Measurements from ENCODE around the gene CROCC.

Gene CROCC

GRCh38 chr1:17013491-17014320, 92.0 kb downstream of the CROCC start:
- Histone ChIP-seq H3K4me3 (replicated peaks; ENCODE audit: insufficient read depth, low read length) (no peak overlapping the region), H3K27ac (replicated peaks) (no peak overlapping the region), H3K27me3 (ENCODE audit: insufficient read depth, poor library complexity, severe bottlenecking) (no peaks in the 10 kb centered on the region)
- TF ChIP-seq, protein P1, sequence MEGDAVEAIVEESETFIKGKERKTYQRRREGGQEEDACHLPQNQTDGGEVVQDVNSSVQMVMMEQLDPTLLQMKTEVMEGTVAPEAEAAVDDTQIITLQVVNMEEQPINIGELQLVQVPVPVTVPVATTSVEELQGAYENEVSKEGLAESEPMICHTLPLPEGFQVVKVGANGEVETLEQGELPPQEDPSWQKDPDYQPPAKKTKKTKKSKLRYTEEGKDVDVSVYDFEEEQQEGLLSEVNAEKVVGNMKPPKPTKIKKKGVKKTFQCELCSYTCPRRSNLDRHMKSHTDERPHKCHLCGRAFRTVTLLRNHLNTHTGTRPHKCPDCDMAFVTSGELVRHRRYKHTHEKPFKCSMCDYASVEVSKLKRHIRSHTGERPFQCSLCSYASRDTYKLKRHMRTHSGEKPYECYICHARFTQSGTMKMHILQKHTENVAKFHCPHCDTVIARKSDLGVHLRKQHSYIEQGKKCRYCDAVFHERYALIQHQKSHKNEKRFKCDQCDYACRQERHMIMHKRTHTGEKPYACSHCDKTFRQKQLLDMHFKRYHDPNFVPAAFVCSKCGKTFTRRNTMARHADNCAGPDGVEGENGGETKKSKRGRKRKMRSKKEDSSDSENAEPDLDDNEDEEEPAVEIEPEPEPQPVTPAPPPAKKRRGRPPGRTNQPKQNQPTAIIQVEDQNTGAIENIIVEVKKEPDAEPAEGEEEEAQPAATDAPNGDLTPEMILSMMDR (IDR thresholded peaks at IDR 0.05; ENCODE audit: insufficient read depth, low read length), result no peak
- TF ChIP-seq SPI1 (IDR thresholded peaks at IDR 0.05; ENCODE audit: borderline replicate concordance, low read depth) (peak; percentile 98), GABPA (IDR thresholded peaks at IDR 0.05; ENCODE audit: low read depth) (peak; percentile 63), POLR2AphosphoS5 (IDR thresholded peaks at IDR 0.05; ENCODE audit: low read depth) (peak; percentile 100)
- TF ChIP-seq, protein P2, sequence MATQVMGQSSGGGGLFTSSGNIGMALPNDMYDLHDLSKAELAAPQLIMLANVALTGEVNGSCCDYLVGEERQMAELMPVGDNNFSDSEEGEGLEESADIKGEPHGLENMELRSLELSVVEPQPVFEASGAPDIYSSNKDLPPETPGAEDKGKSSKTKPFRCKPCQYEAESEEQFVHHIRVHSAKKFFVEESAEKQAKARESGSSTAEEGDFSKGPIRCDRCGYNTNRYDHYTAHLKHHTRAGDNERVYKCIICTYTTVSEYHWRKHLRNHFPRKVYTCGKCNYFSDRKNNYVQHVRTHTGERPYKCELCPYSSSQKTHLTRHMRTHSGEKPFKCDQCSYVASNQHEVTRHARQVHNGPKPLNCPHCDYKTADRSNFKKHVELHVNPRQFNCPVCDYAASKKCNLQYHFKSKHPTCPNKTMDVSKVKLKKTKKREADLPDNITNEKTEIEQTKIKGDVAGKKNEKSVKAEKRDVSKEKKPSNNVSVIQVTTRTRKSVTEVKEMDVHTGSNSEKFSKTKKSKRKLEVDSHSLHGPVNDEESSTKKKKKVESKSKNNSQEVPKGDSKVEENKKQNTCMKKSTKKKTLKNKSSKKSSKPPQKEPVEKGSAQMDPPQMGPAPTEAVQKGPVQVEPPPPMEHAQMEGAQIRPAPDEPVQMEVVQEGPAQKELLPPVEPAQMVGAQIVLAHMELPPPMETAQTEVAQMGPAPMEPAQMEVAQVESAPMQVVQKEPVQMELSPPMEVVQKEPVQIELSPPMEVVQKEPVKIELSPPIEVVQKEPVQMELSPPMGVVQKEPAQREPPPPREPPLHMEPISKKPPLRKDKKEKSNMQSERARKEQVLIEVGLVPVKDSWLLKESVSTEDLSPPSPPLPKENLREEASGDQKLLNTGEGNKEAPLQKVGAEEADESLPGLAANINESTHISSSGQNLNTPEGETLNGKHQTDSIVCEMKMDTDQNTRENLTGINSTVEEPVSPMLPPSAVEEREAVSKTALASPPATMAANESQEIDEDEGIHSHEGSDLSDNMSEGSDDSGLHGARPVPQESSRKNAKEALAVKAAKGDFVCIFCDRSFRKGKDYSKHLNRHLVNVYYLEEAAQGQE (IDR thresholded peaks at IDR 0.05; ENCODE audit: insufficient replicate concordance, low read depth), result no peak
- DNase-seq (ENCODE audit: low read depth in 1 of 2, low spot score in 1 of 2), result peak; percentile 93 to 97

DNA sequence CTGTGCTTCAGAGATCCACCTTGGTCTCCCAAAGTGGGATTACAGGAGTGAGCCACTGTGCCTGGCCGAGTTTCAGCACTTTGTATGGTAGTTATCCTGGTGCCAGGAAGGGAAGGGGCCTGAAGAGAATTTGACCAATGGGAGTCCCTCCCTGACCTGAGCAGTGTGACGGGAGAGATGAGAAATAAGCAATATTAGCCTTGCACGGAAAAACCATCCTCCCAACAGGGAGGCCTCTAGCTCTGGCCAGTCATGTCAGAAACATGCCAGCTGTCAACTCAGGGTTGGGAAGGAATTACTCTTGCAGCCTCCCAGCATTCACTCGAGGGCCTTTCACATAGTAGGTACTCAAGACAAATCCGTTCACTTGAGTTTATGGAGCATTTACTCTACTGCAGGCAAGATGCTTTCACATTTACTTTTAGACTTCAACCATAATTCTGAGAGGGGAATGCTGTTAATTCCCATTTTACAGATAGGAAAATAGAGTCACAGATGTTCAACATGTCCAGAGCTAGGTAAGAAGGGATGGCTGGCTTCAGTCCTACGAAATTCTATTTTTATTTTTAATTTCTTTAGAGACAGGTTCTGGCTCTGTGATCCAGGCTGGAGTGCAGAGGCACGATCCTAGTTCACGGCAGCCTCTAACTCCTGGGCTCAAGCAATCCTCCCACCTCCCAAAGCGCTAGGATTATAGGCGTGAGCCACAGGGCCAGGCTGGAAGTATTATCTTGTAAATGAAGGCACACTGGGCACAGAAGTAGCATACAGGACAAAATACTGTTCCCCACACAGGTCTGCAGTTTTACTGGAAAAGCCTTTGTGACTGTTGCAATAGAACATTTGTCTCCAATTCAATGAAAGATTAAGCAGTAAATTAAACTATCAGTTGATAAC, 93.2 kb downstream of the CROCC start:
- DNase-seq (ENCODE audit: low read depth in 1 of 2, low spot score in 1 of 2), result no peak
- TF ChIP-seq, protein P1 (IDR thresholded peaks at IDR 0.05; ENCODE audit: insufficient read depth, low read length), result no peak
- no peak for TF ChIP-seq SPI1 (IDR thresholded peaks at IDR 0.05; ENCODE audit: borderline replicate concordance, low read depth)
- Histone ChIP-seq H3K27me3 (ENCODE audit: insufficient read depth, poor library complexity, severe bottlenecking) (no peaks in the 10 kb centered on the region), H3K27ac (replicated peaks) (no peak overlapping the region), H3K4me3 (replicated peaks; ENCODE audit: insufficient read depth, low read length) (no peak overlapping the region)

DNA sequence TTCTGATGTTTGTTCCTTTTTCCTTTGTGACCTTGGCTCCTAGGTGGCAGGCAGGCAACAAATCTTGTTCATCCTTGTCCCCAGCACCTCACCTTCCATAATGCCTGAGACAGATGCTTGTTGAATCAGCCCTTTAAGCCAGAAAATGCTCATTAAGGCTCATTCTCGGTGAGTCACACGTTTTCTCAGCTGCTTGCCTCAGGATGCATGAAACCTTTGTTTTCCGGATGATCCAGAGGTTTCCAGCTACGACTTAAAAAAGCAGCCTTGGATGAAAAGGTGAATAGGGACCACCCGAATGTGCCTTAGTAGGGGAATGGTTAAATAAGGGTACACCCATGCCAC, 94.6 kb downstream of the CROCC start:
- Histone ChIP-seq H3K27ac (replicated peaks) (no peak overlapping the region), H3K4me3 (replicated peaks; ENCODE audit: insufficient read depth, low read length) (no peak overlapping the region), H3K27me3 (ENCODE audit: insufficient read depth, poor library complexity, severe bottlenecking) (no peaks in the 10 kb centered on the region)
- TF ChIP-seq, protein P2 (IDR thresholded peaks at IDR 0.05; ENCODE audit: insufficient replicate concordance, low read depth), result no peak
- TF ChIP-seq, protein P1 (IDR thresholded peaks at IDR 0.05; ENCODE audit: insufficient read depth, low read length), result no peak
- TF ChIP-seq SPI1 (IDR thresholded peaks at IDR 0.05; ENCODE audit: borderline replicate concordance, low read depth), result no peak
- no peak for TF ChIP-seq POLR2AphosphoS5 (IDR thresholded peaks at IDR 0.05; ENCODE audit: low read depth)
- TF ChIP-seq GABPA (IDR thresholded peaks at IDR 0.05; ENCODE audit: low read depth), result no peak
- DNase-seq (ENCODE audit: low read depth in 1 of 2, low spot score in 1 of 2), result no peak
